Measurements from ENCODE around the gene PARD3.

Gene PARD3

DNA sequence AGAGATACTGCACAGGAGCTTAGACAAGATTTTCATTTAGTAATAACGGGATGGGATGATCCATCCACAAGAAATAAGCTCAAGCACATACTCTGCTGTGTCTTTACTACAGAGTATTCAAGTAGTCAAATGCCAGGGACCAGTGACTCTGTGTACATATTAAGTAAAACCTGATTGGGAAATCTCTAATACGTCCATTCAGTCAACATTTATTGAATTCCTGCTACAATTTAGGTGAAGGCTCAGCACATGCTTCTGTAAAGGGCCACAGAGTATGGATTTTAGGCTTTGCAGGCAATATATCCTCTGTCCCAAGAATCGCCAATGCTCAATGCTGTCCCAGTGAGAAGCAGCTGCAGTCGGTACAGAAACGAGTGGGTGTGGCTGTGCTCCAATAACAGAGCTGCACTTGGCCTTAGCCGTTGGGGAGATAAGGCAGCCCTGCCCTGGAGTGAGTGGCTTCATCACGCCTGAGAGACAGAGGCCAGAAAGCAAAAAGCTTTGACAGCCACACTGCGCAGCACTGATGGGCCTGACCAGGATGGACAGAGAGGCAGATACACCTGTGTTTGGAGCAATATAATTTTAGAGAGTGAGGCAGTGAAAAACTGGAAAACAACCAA, 186.8 kb downstream of the PARD3 start:
- TF ChIP-seq, protein P1, sequence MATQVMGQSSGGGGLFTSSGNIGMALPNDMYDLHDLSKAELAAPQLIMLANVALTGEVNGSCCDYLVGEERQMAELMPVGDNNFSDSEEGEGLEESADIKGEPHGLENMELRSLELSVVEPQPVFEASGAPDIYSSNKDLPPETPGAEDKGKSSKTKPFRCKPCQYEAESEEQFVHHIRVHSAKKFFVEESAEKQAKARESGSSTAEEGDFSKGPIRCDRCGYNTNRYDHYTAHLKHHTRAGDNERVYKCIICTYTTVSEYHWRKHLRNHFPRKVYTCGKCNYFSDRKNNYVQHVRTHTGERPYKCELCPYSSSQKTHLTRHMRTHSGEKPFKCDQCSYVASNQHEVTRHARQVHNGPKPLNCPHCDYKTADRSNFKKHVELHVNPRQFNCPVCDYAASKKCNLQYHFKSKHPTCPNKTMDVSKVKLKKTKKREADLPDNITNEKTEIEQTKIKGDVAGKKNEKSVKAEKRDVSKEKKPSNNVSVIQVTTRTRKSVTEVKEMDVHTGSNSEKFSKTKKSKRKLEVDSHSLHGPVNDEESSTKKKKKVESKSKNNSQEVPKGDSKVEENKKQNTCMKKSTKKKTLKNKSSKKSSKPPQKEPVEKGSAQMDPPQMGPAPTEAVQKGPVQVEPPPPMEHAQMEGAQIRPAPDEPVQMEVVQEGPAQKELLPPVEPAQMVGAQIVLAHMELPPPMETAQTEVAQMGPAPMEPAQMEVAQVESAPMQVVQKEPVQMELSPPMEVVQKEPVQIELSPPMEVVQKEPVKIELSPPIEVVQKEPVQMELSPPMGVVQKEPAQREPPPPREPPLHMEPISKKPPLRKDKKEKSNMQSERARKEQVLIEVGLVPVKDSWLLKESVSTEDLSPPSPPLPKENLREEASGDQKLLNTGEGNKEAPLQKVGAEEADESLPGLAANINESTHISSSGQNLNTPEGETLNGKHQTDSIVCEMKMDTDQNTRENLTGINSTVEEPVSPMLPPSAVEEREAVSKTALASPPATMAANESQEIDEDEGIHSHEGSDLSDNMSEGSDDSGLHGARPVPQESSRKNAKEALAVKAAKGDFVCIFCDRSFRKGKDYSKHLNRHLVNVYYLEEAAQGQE (IDR thresholded peaks at IDR 0.05; ENCODE audit: insufficient read depth in 1 of 2, low read depth in 2 of 2, low read length in 2 of 2), result no peak
- TF ChIP-seq FOXP2 (optimal IDR thresholded peaks at IDR 0.05; ENCODE audit: borderline replicate concordance, extremely low read depth, extremely low read length, insufficient read depth) (no peak), TAF1 (IDR thresholded peaks at IDR 0.05; ENCODE audit: borderline replicate concordance, insufficient read depth, low read length) (no peak), SIN3A (IDR thresholded peaks at IDR 0.05; ENCODE audit: borderline replicate concordance, insufficient read depth, low read length) (no peak), POLR2AphosphoS5 (IDR thresholded peaks at IDR 0.05; ENCODE audit: low read depth, low read length) (no peak)

DNA sequence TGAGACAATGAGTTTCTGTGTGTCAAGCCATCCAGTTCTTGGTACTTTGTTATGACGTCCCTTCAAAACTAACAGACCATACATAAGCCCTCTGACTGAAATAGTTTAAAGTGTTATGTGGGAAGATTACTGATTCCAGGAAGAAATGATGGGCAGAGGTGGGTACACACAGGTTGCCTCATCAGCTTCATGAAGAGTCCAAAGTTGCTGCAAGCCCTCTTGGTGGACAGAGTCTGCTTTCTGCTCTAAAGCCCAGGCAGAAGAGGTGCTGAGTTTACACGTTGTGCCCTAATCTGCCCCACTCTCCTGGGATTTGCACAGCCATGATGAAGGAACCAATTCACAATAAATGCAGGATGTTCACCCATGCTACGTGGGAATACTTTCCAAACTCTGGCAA, 187.4 kb downstream of the PARD3 start:
- TF ChIP-seq POLR2AphosphoS5 (IDR thresholded peaks at IDR 0.05; ENCODE audit: low read depth, low read length) (no peak), TAF1 (IDR thresholded peaks at IDR 0.05; ENCODE audit: borderline replicate concordance, insufficient read depth, low read length) (no peak), SIN3A (IDR thresholded peaks at IDR 0.05; ENCODE audit: borderline replicate concordance, insufficient read depth, low read length) (no peak), FOXP2 (optimal IDR thresholded peaks at IDR 0.05; ENCODE audit: borderline replicate concordance, extremely low read depth, extremely low read length, insufficient read depth) (no peak)
- TF ChIP-seq, protein P1 (IDR thresholded peaks at IDR 0.05; ENCODE audit: insufficient read depth in 1 of 2, low read depth in 2 of 2, low read length in 2 of 2), result no peak

DNA sequence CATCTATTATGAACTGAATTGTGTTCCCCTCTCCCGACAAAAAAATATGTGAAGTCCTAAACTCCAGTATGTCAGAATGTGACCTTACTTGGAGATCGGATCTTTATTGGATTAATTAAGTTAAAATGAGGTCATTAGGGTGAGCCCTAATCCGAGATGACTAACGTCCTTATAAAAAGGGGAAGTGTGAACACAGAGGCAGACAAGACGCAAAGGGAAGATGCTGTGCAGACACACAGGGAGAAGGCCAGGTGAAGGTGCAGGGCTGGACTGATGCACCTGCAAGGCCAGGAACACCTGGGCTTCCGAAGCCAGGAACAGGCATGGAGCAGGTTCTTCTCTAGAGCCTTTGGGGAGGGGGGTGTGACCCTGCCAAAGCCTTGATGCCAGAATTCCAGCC, 187.8 kb downstream of the PARD3 start:
- TF ChIP-seq POLR2AphosphoS5 (IDR thresholded peaks at IDR 0.05; ENCODE audit: low read depth, low read length) (no peak), SIN3A (IDR thresholded peaks at IDR 0.05; ENCODE audit: borderline replicate concordance, insufficient read depth, low read length) (no peak), TAF1 (IDR thresholded peaks at IDR 0.05; ENCODE audit: borderline replicate concordance, insufficient read depth, low read length) (no peak), FOXP2 (optimal IDR thresholded peaks at IDR 0.05; ENCODE audit: borderline replicate concordance, extremely low read depth, extremely low read length, insufficient read depth) (no peak)

DNA sequence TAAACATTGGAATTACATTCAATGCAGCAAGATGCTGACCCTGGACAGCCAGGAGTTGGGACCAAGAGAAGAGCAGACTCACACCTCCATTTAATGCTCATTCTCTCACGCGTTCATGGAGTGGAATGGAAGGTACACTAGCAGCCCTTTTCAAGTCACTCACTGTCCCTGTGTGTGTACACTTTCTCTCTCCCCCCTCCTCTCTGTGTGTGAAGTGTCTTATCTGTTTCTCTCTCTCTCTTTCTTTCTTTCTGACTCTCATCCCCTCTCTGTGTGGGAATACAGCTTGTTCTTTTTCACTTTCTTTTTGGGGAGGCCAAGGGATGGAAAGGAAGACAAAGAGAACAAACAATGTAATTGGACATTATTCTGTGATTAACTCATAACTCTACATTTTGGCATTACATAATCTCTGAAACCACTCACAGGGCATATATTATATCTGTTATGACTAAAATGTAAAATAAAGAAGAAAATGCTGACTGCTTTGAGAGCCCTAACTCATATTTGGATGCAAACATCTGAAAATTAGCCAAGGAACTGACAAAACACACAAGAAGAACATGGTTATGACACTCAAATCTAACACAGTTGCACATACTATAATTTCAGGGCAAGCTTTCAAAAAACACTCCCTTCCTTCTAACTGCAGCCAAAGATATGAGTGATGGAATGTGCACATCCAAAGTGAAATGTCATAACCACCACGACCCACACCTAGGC, 188.8 kb downstream of the PARD3 start:
- no peak for TF ChIP-seq FOXP2 (optimal IDR thresholded peaks at IDR 0.05; ENCODE audit: borderline replicate concordance, extremely low read depth, extremely low read length, insufficient read depth)
- TF ChIP-seq TAF1 (IDR thresholded peaks at IDR 0.05; ENCODE audit: borderline replicate concordance, insufficient read depth, low read length), result no peak
- TF ChIP-seq SIN3A (IDR thresholded peaks at IDR 0.05; ENCODE audit: borderline replicate concordance, insufficient read depth, low read length), result no peak
- TF ChIP-seq POLR2AphosphoS5 (IDR thresholded peaks at IDR 0.05; ENCODE audit: low read depth, low read length), result no peak
- TF ChIP-seq, protein P1 (IDR thresholded peaks at IDR 0.05; ENCODE audit: insufficient read depth in 1 of 2, low read depth in 2 of 2, low read length in 2 of 2), result no peak

GRCh38 chr10:34624323-34625153, 190.6 kb downstream of the PARD3 start:
- TF ChIP-seq FOXP2 (optimal IDR thresholded peaks at IDR 0.05; ENCODE audit: borderline replicate concordance, extremely low read depth, extremely low read length, insufficient read depth) (no peak), TAF1 (IDR thresholded peaks at IDR 0.05; ENCODE audit: borderline replicate concordance, insufficient read depth, low read length) (no peak), SIN3A (IDR thresholded peaks at IDR 0.05; ENCODE audit: borderline replicate concordance, insufficient read depth, low read length) (no peak), POLR2AphosphoS5 (IDR thresholded peaks at IDR 0.05; ENCODE audit: low read depth, low read length) (no peak)
- TF ChIP-seq, protein P1 (IDR thresholded peaks at IDR 0.05; ENCODE audit: insufficient read depth in 1 of 2, low read depth in 2 of 2, low read length in 2 of 2), result no peak
